ENCODE data around the gene TRIM44.

DNA sequence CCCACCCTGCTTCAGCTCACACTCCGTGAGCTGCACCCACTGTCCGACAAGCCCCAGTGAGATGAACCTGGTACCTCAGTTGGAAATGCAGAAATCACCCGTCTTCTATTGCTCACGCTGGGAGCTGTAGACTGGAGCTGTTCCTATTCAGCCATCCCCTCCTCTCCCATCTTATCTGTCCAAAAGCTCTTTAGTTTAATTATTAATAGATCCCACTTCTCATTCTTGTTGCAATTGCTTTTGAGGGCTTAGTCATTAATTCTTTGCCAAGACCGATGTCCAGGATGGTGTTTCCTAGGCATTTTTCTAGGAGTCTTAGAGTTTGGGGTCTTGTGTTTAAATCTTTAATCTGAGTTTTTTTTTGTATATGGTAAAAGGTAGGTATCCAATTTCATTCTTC is 116.8 kb downstream of the TRIM44 start:
- no peak for TF ChIP-seq CTCF (IDR thresholded peaks at IDR 0.05 in 8 of 11, conservative IDR thresholded peaks at IDR 0.05 in 3 of 11)
- TF ChIP-seq POLR2AphosphoS5 (IDR thresholded peaks at IDR 0.05) = no peak

All from spleen (tissue), 7 donors.